SK-N-SH treated with all-trans-retinoic acid at 6 μM for 48 hours (cell line): ENCODE data around the gene ARHGEF7.

Experiments
- ATAC-seq: fragments of 200-7000 bp; cut with Tn5 transposase; 3 replicates; pipeline ENCODE4 v1.9.1; 2020; ENCODE audit warnings: mild to moderate bottlenecking, moderate library complexity
- ARNTL ChIP-seq: fragments of 450-650 bp; formaldehyde crosslinking; IDR thresholded peaks from 2 replicates; pipeline ENCODE4 v1.5.0; 2020; ENCODE audit warnings: low read depth, mild to moderate bottlenecking, moderate library complexity, borderline replicate concordance
- BACH2 ChIP-seq: fragments of 250-450 bp; sonication (Bioruptor Pico); IDR thresholded peaks from 2 replicates; pipeline ENCODE4 v1.9.0; 2021; ENCODE audit warnings: mild to moderate bottlenecking, borderline replicate concordance
- CREB5 ChIP-seq: fragments of 250-450 bp; sonication (Bioruptor Pico); IDR thresholded peaks from 2 replicates; pipeline ENCODE4 v1.5.1; 2020; ENCODE audit warnings: low read depth, mild to moderate bottlenecking, moderate library complexity
- CSDC2 ChIP-seq: fragments of 250-450 bp; sonication (Bioruptor Pico); IDR thresholded peaks from 2 replicates; pipeline ENCODE4 v1.5.0; 2020; ENCODE audit warnings: mild to moderate bottlenecking, moderate library complexity
- CSRNP3 ChIP-seq: fragments of 250-450 bp; sonication (Bioruptor Pico); IDR thresholded peaks from 2 replicates; pipeline ENCODE4 v1.5.1; 2021; ENCODE audit warnings: mild to moderate bottlenecking, moderate library complexity
- ESRRG ChIP-seq: fragments of 250-450 bp; sonication (Bioruptor Pico); IDR thresholded peaks from 2 replicates; pipeline ENCODE4 v1.6.1; 2021; ENCODE audit warnings: mild to moderate bottlenecking
- GLIS3 ChIP-seq: fragments of 250-450 bp; sonication (Bioruptor Pico); IDR thresholded peaks from 2 replicates; pipeline ENCODE4 v1.5.0; 2020; ENCODE audit warnings: mild to moderate bottlenecking, moderate library complexity
- ISL1 ChIP-seq: fragments of 250-450 bp; sonication (Bioruptor Pico); IDR thresholded peaks from 2 replicates; pipeline ENCODE4 v2.1.2; 2022; ENCODE audit warnings: mild to moderate bottlenecking, moderate library complexity
- OSR1 ChIP-seq: fragments of 250-450 bp; sonication (Bioruptor Pico); IDR thresholded peaks from 2 replicates; pipeline ENCODE4 v1.8.0; 2022; ENCODE audit warnings: moderate library complexity, mild to moderate bottlenecking, inconsistent platforms
- PATZ1 ChIP-seq: fragments of 250-450 bp; sonication (Bioruptor Pico); IDR thresholded peaks from 2 replicates; pipeline ENCODE4 v1.8.0; 2020; ENCODE audit warnings: mild to moderate bottlenecking, moderate library complexity, borderline replicate concordance
- POU6F1 ChIP-seq: fragments of 250-450 bp; sonication (Bioruptor Pico); IDR thresholded peaks from 2 replicates; pipeline ENCODE4 v1.8.0; 2021; ENCODE audit warnings: low read depth, mild to moderate bottlenecking, moderate library complexity, borderline replicate concordance
- PPARA ChIP-seq: fragments of 250-450 bp; sonication (Bioruptor Pico); IDR thresholded peaks from 2 replicates; pipeline ENCODE4 v1.5.0; 2020; ENCODE audit warnings: mild to moderate bottlenecking, borderline replicate concordance
- RARB ChIP-seq: fragments of 250-450 bp; sonication (Bioruptor Pico); IDR thresholded peaks from 2 replicates; pipeline ENCODE4 v1.8.0; 2021; ENCODE audit warnings: mild to moderate bottlenecking, moderate library complexity
- TCF4 ChIP-seq: fragments of 250-450 bp; sonication (Bioruptor Pico); IDR thresholded peaks from 2 replicates; pipeline ENCODE4 v1.8.0; 2021; ENCODE audit warnings: mild to moderate bottlenecking, moderate library complexity, borderline replicate concordance
- TOX ChIP-seq: fragments of 250-450 bp; sonication (Bioruptor Pico); IDR thresholded peaks from 2 replicates; pipeline ENCODE4 v1.8.0; 2021; ENCODE audit warnings: mild to moderate bottlenecking, moderate library complexity, borderline replicate concordance
- TSHZ2 ChIP-seq: fragments of 250-450 bp; sonication (Bioruptor Pico); IDR thresholded peaks from 2 replicates; pipeline ENCODE4 v1.5.0; 2020; ENCODE audit warnings: mild to moderate bottlenecking, moderate library complexity
- ZC3H10 ChIP-seq: fragments of 250-450 bp; sonication (Bioruptor Pico); IDR thresholded peaks from 2 replicates; pipeline ENCODE4 v1.5.1; 2021; ENCODE audit warnings: mild to moderate bottlenecking, moderate library complexity
- ZFP3 ChIP-seq: fragments of 250-450 bp; sonication (Bioruptor Pico); IDR thresholded peaks from 2 replicates; pipeline ENCODE4 v1.5.0; 2020; ENCODE audit warnings: mild to moderate bottlenecking, moderate library complexity
- ZFP30 ChIP-seq: fragments of 450-650 bp; formaldehyde crosslinking; IDR thresholded peaks from 2 replicates; pipeline ENCODE4 v1.5.0; 2022; ENCODE audit warnings: mild to moderate bottlenecking, moderate library complexity
- ZNF565 ChIP-seq: fragments of 450-650 bp; formaldehyde crosslinking; conservative IDR thresholded peaks from 2 replicates; pipeline ENCODE4 v1.5.0; 2020; ENCODE audit warnings: low read depth, mild to moderate bottlenecking, moderate library complexity
- ZNF70 ChIP-seq: fragments of 450-650 bp; formaldehyde crosslinking; IDR thresholded peaks from 2 replicates; pipeline ENCODE4 v1.5.0; 2020; ENCODE audit warnings: mild to moderate bottlenecking, moderate library complexity
- ZNF8 ChIP-seq: fragments of 450-650 bp; formaldehyde crosslinking; IDR thresholded peaks from 2 replicates; pipeline ENCODE4 v1.5.0; 2020; ENCODE audit warnings: mild to moderate bottlenecking, moderate library complexity

The ARHGEF7 gene

GRCh38 chr13:111295886-111296285, 180.8 kb downstream of the ARHGEF7 start (continued):
- TF ChIP-seq PATZ1 (CRISPR knock-in tag) (no peak), ZNF565 (CRISPR knock-in tag) (no peak), RARB (CRISPR knock-in tag) (no peak), ZFP30 (CRISPR knock-in tag) (no peak), TCF4 (CRISPR knock-in tag) (no peak)

- no peak for TF ChIP-seq CSRNP3
- no peak for TF ChIP-seq POU6F1 (CRISPR knock-in tag)
- no peak for TF ChIP-seq ZC3H10 (CRISPR knock-in tag)
- no peak for TF ChIP-seq CSDC2
- TF ChIP-seq BACH2 (CRISPR knock-in tag): no peak
- TF ChIP-seq ZNF565 (CRISPR knock-in tag): no peak
- no peak for TF ChIP-seq TSHZ2 (CRISPR knock-in tag)
- TF ChIP-seq TCF4 (CRISPR knock-in tag): no peak
- no peak for TF ChIP-seq ZFP30 (CRISPR knock-in tag)
- TF ChIP-seq TOX (CRISPR knock-in tag): no peak
- no peak for TF ChIP-seq ISL1 (CRISPR knock-in tag)
- TF ChIP-seq ZNF8 (CRISPR knock-in tag): no peak
- no peak for TF ChIP-seq GLIS3 (CRISPR knock-in tag)
- TF ChIP-seq ZFP3: no peak
- no peak for TF ChIP-seq ESRRG (CRISPR knock-in tag)
- TF ChIP-seq CREB5 (CRISPR knock-in tag): no peak
- no peak for TF ChIP-seq ZNF70
- no peak for TF ChIP-seq PPARA (CRISPR knock-in tag)
- TF ChIP-seq RARB (CRISPR knock-in tag): no peak
- ATAC-seq: no peak
Observed at GRCh38 chr13:111296417-111296816, 181.3 kb downstream of the ARHGEF7 start.

- no peak for ATAC-seq
- TF ChIP-seq ZNF565 (CRISPR knock-in tag): no peak
- TF ChIP-seq PPARA (CRISPR knock-in tag): no peak
- no peak for TF ChIP-seq ESRRG (CRISPR knock-in tag)
- no peak for TF ChIP-seq ARNTL (CRISPR knock-in tag)
- TF ChIP-seq OSR1 (CRISPR knock-in tag): no peak
- TF ChIP-seq TSHZ2 (CRISPR knock-in tag): no peak
- TF ChIP-seq ZFP30 (CRISPR knock-in tag): no peak
- no peak for TF ChIP-seq POU6F1 (CRISPR knock-in tag)
- TF ChIP-seq TOX (CRISPR knock-in tag): no peak
- no peak for TF ChIP-seq TCF4 (CRISPR knock-in tag)
Observed at GRCh38 chr13:111298214-111298975, 183.3 kb downstream of the ARHGEF7 start.
